K562 (cell line): ENCODE data around the gene TPR. TPM values are rescaled to one million over a fixed set of nuclear protein-coding genes. Genes with fewer than 3 reads are reported as not detected.

Experiments
- BCL6 ChIP-seq: fragments of 250-450 bp; sonication (Bioruptor Pico); IDR thresholded peaks from 2 replicates; pipeline ENCODE4 v1.4.0; 2020
- DLX4 ChIP-seq: fragments of 250-450 bp; sonication (Bioruptor Pico); IDR thresholded peaks from 2 replicates; pipeline ENCODE4 v1.6.1; 2021; ENCODE audit warnings: mild to moderate bottlenecking
- ELF4 ChIP-seq: fragments of 450-650 bp; formaldehyde crosslinking; IDR thresholded peaks from 2 replicates; pipeline ENCODE4 v1.4.0; 2022; ENCODE audit warnings: missing genetic modification characterization
- ETV5 ChIP-seq: sonication (generic); formaldehyde crosslinking; IDR thresholded peaks from 2 replicates; pipeline ENCODE4 v1.4.0; 2020; ENCODE audit warnings: low read depth, mild to moderate bottlenecking, missing genetic modification reagents
- FOXP4 ChIP-seq: sonication (generic); formaldehyde crosslinking; IDR thresholded peaks from 2 replicates; pipeline ENCODE4 v1.8.0; 2022; ENCODE audit warnings: mild to moderate bottlenecking, missing genetic modification reagents, borderline replicate concordance
- GTF3C2 ChIP-seq: IDR thresholded peaks from 3 replicates; pipeline ENCODE4 v1.6.1; 2011; ENCODE audit warnings: borderline replicate concordance, mild to moderate bottlenecking, moderate library complexity; ENCODE audit not compliant: insufficient read length; ENCODE audit errors: extremely low read depth
- HLTF ChIP-seq: fragments of 450-650 bp; IDR thresholded peaks from 2 replicates; pipeline ENCODE4 v1.6.1; 2016
- MTA1 ChIP-seq: fragments of 450-650 bp; IDR thresholded peaks from 2 replicates; pipeline ENCODE4 v1.6.1; 2017; ENCODE audit warnings: borderline replicate concordance
- NCOA6 ChIP-seq: fragments of 450-650 bp; IDR thresholded peaks from 2 replicates; pipeline ENCODE4 v1.6.1; 2017; ENCODE audit warnings: mild to moderate bottlenecking
- NFE2 ChIP-seq: IDR thresholded peaks from 2 replicates; pipeline ENCODE4 v1.6.1; 2014; ENCODE audit warnings: antibody characterized with exemption, low read depth
- RBM15 ChIP-seq: fragments of 200-400 bp; formaldehyde crosslinking; IDR thresholded peaks from 2 replicates; pipeline ENCODE4 v1.6.1; 2018; ENCODE audit warnings: mild to moderate bottlenecking, low read length, moderate library complexity; ENCODE audit not compliant: insufficient read depth
- SNIP1 ChIP-seq: fragments of 450-650 bp; IDR thresholded peaks from 2 replicates; pipeline ENCODE4 v1.7.1; 2017; ENCODE audit warnings: low read depth, mild to moderate bottlenecking
- TAF7 ChIP-seq: fragments of 450-650 bp; IDR thresholded peaks from 2 replicates; pipeline ENCODE4 v1.6.1; 2016; ENCODE audit warnings: missing genetic modification characterization, missing compliant biosample characterization
- TARDBP ChIP-seq: fragments of 450-650 bp; IDR thresholded peaks from 2 replicates; pipeline ENCODE4 v1.6.1; 2016
- TCF3 ChIP-seq: sonication (generic); formaldehyde crosslinking; IDR thresholded peaks from 2 replicates; pipeline ENCODE4 v1.4.0; 2020; ENCODE audit warnings: mild to moderate bottlenecking, missing genetic modification reagents
- TEAD4 ChIP-seq, 2 experiments: sonication (generic) in 1 of 2; formaldehyde crosslinking in 1 of 2; IDR thresholded peaks; 2 replicates each; pipeline versions ENCODE4 v1.6.1 to v1.8.0; 2012 to 2022; ENCODE audit warnings: borderline replicate concordance in 1 of 2, inconsistent platforms in 1 of 2, low read length in 1 of 2, mild to moderate bottlenecking in 1 of 2, missing genetic modification reagents in 1 of 2
- USF1 ChIP-seq: sonication (generic); formaldehyde crosslinking; IDR thresholded peaks from 2 replicates; pipeline ENCODE4 v1.9.0; 2022; ENCODE audit warnings: mild to moderate bottlenecking, missing genetic modification reagents
- YY1 ChIP-seq, 3 experiments: IDR thresholded peaks; 2 replicates each; pipeline ENCODE4 v1.6.1; 2011; ENCODE audit warnings: low read length in 2 of 3, mild to moderate bottlenecking in 2 of 3, moderate library complexity in 2 of 3, borderline replicate concordance in 1 of 3, control low read depth in 1 of 3, low read depth in 1 of 3; ENCODE audit not compliant: insufficient read depth in 3 of 3, insufficient replicate concordance in 2 of 3, control insufficient read depth in 1 of 3, insufficient read length in 1 of 3; ENCODE audit errors: extremely low read depth in 1 of 3
- ZKSCAN8 ChIP-seq: fragments of 200-800 bp; sonication (Bioruptor generic); IDR thresholded peaks from 2 replicates; pipeline ENCODE4 v1.6.1; 2016; ENCODE audit warnings: missing genetic modification characterization, missing compliant biosample characterization
- ZNF124 ChIP-seq: sonication (generic); formaldehyde crosslinking; IDR thresholded peaks from 2 replicates; pipeline ENCODE4 v1.8.1; 2022; ENCODE audit warnings: missing genetic modification reagents
- ZNF274 ChIP-seq: IDR thresholded peaks from 2 replicates; pipeline ENCODE4 v1.6.1; 2011; ENCODE audit warnings: low read depth, mild to moderate bottlenecking, low read length, moderate library complexity, borderline replicate concordance
- ZNF436 ChIP-seq: fragments of 250-450, 450-650 bp; sonication (Bioruptor Pico); formaldehyde crosslinking; IDR thresholded peaks from 2 replicates; pipeline ENCODE4 v1.7.0; 2020; ENCODE audit warnings: mild to moderate bottlenecking
- polyA plus RNA-seq, 8 experiments: library from polyadenylated mRNA; depleted of rRNA in 4 of 8; stranded (reverse) in 5 of 8; unstranded in 3 of 8; fragments of >200 nt; fragmentation: Nextera tagmentation in 2 of 8; fragmentation: Illumina TruSeq in 1 of 8; extraction: Ambion mirVana in 2 of 8; extraction: Trizol in 1 of 8; gene quantifications; 2 replicates each; pipeline versions ENCODE4 v1.2.1 to v1.2.3, GENCODE V29; 2011 to 2014; ENCODE audit warnings: inconsistent platforms in 1 of 8, missing spikeins in 1 of 8
- total RNA-seq, 7 experiments: library from RNA; depleted of rRNA in 6 of 7; stranded (reverse); fragments of >200 nt in 6 of 7; fragmentation: Illumina TruSeq in 2 of 7; extraction: Trizol in 2 of 7; gene quantifications; 2 replicates each; pipeline versions ENCODE4 v1.2.1 to v1.2.3, GENCODE V29; 2011 to 2021; ENCODE audit warnings: low replicate concordance in 1 of 7

Gene TPR
- total and polyA plus RNA-seq, 9 of the 15 experiments (the other 6 are each of a cell fraction or from before 2014, with no cell fraction given), result 48.5 to 167 (median 138) TPM

GRCh38 chr1:186375152-186375928 is at the start of gene TPR, which contains the start of gene ODR4 (continued):
- TF ChIP-seq FOXP4 (CRISPR knock-in tag) (peak; percentile 48), ZNF436 (CRISPR knock-in tag) (no peak), TEAD4 (IDR thresholded peaks at IDR 0.05; ENCODE audit: low read length) (peak; percentile 25), TEAD4 (CRISPR knock-in tag; IDR thresholded peaks at IDR 0.05; ENCODE audit: borderline replicate concordance) (no peak), SNIP1 (peak; percentile 49; the same call in 1 of the 2 replicates), ELF4 (no peak; the same call in 1 of the 2 replicates), YY1 (IDR thresholded peaks at IDR 0.05; ENCODE audit: borderline replicate concordance in 1 of 3, control insufficient read depth in 1 of 3, extremely low read depth in 1 of 3, insufficient read depth in 3 of 3, insufficient read length in 1 of 3, insufficient replicate concordance in 2 of 3, low read depth in 1 of 3, low read length in 2 of 3) (peak; percentile 73 to 97 (median 95)), TCF3 (CRISPR knock-in tag) (peak; percentile 28; the same call in 1 of the 2 replicates), GTF3C2 (no peak), ETV5 (peak; percentile 86; the same call in 1 of the 2 replicates), ZKSCAN8 (CRISPR knock-in tag) (no peak; the same call in 1 of the 2 replicates), HLTF (peak; percentile 93; the same call in 1 of the 2 replicates), ZNF124 (CRISPR knock-in tag) (no peak), TAF7 (tag) (peak; percentile 58), NCOA6 (no peak), NFE2 (0 out of 2 replicates have a peak, but pooled peaks have one; percentile 3), BCL6 (no peak), TARDBP (peak; percentile 77; the same call in 1 of the 2 replicates), RBM15 (no peak), USF1 (CRISPR knock-in tag) (peak; percentile 68), DLX4 (CRISPR knock-in tag) (no peak), ZNF274 (no peak), MTA1 (peak; percentile 99)
